Breast epithelium (tissue), 3 donors: Measurements from ENCODE around the gene PRLR.

Experiments
- CTCF ChIP-seq, 3 donors: fragments of 450-650 bp; IDR thresholded peaks; one replicate each; pipeline ENCODE4 v1.5.1; 2016 to 2017; ENCODE audit warnings: antibody characterized with exemption in 3 of 3, mild to moderate bottlenecking in 3 of 3, moderate library complexity in 3 of 3
- POLR2A ChIP-seq: fragments of 450-650 bp; IDR thresholded peaks from one replicate; pipeline ENCODE4 v1.6.1; 2016; ENCODE audit warnings: antibody characterized with exemption, mild to moderate bottlenecking, moderate library complexity

- TF ChIP-seq CTCF (IDR thresholded peaks at IDR 0.05) (no peak), POLR2A (no peak)
Measured at GRCh38 chr5:35141739-35142138, 88.5 kb downstream of the PRLR start.
